Tongue (tissue), 2 donors: ENCODE results near the gene WWC1. TPM values are rescaled to one million over a fixed set of nuclear protein-coding genes. Genes with fewer than 3 reads are reported as not detected.
"Not testable (repeated sequence)": the region's sequence is repeated elsewhere in the genome, so short reads cannot be mapped to it uniquely, and the experiment has no call there.

Experiments
- DNase-seq: peaks from one replicate; pipeline ENCODE4 v3.0.0-alpha.2; 2015
- total RNA-seq: library from RNA; depleted of rRNA; stranded (reverse); fragments of >200 nt; gene quantifications from one replicate; pipeline ENCODE4 v1.2.3, GENCODE V29; 2014

WWC1 gene
- total RNA-seq, 1 donor from 2014 or later: 15.5 TPM

DNA sequence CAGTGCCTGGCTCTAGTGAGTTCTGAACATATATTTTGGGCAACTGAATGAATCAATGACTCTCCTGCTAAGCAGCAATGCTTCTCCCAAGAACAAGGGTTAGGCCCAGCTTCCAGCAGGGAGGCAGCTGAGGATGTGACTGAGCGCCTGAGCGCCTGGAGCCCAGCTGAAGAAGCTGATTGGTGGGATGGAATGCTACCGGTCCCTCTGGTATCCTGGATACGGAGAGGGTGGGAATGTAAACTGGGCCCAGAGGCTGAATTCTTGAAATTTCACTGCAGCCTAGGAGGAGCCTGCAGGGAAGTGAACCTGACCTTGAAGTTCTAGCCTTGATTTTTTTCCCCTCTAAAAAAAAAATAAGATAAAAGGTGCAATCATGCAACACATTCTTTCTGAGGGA, 43.2 kb downstream of the WWC1 start:
- peak; percentile 50 for DNase-seq

DNA sequence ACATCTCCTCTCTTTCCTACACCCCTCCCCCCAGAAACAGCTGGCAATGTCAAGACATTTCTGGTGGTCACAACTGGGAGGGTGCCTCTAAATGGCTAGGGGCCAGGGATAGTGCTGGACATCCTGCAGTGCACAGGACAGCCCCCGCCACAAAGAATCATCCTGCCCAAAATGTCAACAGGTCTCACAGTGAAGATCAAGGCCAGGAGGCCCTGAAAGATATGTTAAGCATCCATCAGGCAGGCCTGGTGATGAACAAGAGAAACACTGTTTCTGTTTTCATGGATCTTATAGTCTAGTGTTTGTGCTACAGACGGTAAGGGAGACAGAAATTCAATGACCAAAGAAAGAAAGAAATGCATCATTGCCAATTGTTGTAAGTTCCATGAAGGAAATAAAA, 45.9 kb downstream of the WWC1 start:
- no peak for DNase-seq

DNA sequence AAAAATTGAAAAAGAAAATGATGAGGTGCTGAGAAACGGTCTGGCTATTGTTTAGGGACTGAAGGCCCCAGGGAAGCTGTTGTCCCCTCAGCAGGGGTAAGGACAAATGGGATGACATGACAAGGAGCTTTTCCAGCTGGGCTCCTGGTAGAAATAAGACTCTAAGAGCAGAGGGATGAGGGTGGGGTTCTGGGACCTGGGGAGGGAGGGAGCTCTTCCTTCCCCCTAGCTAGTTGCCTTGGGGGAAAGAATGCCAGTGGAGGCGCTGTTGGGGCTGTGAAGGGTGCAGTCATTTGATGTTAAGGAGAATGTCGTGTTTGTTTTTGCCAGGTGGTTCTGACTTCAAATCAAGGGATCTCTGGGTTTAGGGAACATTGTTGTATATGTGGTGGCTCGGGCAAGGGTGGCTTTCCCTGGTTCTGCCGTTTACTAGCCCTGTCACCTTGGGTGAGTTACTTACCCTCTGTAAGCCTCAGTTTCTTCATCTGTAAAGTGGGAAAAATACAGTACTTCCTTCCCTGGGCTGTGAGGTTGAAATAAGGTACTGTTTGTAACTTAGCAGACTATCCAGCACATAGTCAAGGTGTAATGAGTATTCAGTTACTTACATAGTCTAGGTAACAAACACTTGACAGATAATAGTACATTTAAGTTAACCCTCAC, 47.8 kb downstream of the WWC1 start:
- no peak for DNase-seq

- DNase-seq: not testable (repeated sequence)
Observed at GRCh38 chr5:168339772-168340140, 48.3 kb downstream of the WWC1 start.

DNA sequence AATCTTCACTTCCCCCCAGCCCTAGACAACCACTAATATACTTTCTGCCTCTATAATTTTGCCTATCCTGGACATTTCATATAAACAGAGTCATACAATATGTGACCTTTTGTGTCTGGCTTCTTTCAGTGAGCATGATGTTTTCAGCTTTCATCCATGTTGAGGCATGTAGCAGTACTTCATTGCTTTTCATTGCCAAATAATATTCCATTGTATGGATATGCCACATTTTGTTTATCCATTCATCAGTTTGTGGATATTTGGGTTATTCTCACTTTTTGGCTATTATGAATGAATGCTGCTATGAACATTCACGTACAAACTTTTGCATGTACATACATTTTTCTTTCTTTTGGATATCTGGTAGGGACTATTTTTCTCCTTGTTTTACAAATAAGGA, 49.0 kb downstream of the WWC1 start:
- no peak for DNase-seq

DNA sequence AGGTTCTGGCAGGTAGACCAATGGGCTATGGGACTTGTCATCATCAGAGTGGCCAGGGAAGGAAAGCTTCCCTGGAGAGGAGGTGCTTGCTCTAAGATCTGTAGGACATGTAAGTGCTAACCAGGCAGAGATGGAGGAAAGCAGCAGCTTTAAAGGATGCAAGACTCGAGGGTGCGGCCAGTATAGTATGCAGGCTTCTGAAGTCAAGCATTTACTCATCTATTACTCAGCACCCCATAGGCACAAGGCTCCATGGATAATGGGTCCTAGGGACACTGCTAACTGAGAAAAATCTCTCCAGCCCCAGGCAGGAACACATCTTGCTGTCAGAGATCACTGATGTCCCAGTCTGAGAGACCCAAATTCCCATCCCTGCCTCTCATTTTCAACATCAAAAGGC, 49.7 kb downstream of the WWC1 start:
- DNase-seq: no peak

DNA sequence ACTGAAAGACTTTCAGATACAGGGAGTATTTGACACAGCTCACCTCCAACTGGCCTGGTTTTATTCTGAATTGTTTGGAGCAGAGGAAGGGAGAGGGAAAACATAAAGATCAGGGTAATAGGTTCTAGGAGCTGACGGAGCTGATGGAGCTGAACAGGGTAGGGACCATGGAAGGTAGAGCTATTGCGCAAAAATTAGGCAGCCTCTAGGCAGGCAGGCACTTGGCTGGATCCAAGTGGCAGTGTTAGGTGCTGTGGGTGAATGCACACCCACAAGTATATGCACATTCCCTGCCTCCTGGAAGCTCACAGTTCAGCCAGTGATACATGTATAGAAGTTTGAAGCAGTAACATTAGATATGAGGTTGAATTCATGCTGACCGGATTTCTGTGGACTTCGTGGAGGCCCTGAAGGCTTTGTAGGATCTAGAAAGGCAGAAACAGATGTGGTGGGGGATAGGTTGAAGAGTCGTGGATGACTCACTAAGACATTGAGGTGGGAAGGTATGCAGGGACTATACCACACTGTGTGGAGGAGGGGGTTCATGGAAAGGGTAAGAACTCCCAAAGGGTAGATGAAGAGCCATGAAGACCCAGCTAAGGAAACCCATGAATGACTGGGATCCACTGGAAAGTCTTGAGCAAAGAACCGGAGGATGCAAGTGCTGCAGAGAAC, 50.8 kb downstream of the WWC1 start:
- no peak for DNase-seq

DNA sequence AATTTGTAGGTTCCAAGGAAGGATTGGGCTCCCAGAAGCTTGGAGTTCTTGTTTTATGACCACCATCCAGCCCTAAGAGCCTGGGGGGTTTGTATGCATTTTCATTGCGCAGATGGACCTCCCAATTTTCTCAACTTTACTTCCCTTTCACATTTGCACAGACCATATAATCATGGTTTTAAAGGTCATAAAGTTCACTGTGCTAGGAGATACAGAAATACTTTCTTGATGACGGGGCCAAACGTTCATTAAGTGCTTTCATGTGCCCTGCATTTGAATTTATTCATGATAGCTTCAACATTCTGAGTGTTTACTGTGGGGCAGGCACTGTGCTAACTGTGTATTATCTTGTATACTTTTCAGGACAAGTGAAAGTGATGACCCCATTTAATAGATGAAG, 51.5 kb downstream of the WWC1 start:
- no peak for DNase-seq

- DNase-seq: peak; percentile 32
Observed at GRCh38 chr5:168346417-168346816, 55.0 kb downstream of the WWC1 start.

- no peak for DNase-seq
Observed at GRCh38 chr5:168347368-168348083, 56.1 kb downstream of the WWC1 start.

GRCh38 chr5:168348084-168348414, 56.6 kb downstream of the WWC1 start:
- no peak for DNase-seq

DNA sequence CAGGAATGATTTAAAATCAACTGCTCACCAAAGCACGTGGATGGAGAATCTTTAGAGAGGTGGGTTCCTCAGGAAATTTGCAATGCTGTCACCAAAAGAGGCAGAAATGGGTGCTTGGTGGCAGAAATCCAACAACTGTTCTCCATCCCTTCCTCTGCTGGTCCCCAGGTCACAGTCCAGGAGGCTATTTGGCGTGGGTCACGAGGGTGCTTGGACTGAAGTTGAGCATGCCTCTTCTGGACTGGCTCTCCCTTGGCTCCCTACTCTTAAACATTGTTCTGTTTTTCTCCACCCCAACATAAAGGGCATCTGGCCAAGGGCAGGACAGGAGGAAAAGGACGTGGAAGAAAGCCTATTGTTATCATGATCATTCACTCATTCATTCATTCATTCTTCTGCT, 58.9 kb downstream of the WWC1 start:
- DNase-seq: no peak

DNA sequence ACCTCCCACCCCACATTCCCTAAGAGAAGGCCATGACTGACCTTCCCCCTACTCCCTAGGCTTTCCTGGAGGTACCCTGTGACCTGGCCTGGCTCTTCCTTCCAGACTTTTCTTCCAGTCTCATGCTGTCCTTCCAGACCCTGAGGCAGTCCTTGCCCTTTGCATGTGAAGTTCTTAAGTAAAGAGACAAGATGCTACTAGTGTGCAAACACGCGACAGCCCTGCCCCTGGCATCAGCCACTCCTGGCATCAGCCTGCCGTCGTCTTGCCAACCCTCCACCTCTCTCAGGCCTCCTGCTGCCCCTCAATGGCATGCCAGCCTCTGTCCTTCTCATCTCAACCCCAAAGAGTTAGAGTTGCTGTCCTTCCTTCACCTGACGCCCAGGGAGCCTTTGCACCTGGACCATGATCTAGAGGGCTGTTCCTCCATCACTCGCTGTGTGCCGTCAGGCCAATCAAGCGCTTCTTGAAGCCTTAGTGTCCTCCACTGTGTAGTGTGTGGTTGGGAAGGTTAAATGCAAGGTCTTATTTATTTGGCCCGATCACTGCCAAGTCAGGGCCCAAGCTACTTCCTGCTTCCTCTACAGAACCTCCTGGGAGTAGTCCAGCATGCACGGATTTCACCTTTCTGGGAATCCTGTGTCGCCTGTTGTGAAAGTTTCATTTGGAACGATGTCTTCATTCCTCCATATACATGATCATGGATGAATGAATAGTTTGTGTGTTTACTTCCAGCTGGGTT, 61.9 kb downstream of the WWC1 start:
- no peak for DNase-seq

- DNase-seq: no peak
Observed at GRCh38 chr5:168354397-168354796, 63.0 kb downstream of the WWC1 start.

- no peak for DNase-seq
Observed at GRCh38 chr5:168356171-168356570, 64.7 kb downstream of the WWC1 start.

DNA sequence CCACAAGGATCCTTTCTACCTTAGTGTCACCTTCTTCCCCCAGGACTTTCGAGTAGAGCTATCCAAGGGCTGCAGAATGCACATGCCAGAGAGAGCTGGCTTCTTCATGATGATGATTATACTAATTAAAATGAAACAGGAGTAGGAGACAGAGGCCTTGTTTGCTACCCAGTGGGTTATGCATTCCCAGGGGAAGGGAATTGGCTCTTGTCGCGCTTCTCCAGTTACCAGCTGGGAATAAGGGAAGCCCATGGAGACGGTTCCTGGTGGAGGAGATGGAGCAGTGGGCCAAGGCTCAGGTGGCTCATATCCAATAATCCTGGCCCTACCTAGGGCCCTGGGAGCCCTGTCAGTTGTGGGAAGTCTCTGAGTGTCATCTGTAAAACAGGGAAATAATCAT, 65.1 kb downstream of the WWC1 start:
- DNase-seq: no peak

DNA sequence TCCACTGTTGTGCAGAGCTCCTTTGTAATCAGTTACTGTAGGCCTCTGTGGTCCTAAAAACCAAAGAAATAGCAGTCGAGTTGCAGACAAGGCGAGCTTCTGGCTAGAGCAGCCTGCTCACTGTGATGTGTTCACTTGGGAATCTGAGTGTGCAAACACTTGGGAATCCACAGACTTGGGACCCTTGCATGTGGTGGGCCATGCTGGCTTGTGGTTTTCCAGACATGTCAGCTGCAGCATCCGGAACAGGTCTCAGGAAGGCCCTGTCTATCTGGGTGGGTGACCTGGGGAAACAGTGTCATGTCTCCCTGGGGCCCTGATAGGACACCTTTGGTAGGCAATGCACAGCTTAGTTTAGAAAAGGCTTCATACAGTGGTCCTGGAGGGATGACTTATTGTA, 66.4 kb downstream of the WWC1 start:
- DNase-seq: no peak

- DNase-seq: no peak
Observed at GRCh38 chr5:168359820-168360460, 68.5 kb downstream of the WWC1 start.

DNA sequence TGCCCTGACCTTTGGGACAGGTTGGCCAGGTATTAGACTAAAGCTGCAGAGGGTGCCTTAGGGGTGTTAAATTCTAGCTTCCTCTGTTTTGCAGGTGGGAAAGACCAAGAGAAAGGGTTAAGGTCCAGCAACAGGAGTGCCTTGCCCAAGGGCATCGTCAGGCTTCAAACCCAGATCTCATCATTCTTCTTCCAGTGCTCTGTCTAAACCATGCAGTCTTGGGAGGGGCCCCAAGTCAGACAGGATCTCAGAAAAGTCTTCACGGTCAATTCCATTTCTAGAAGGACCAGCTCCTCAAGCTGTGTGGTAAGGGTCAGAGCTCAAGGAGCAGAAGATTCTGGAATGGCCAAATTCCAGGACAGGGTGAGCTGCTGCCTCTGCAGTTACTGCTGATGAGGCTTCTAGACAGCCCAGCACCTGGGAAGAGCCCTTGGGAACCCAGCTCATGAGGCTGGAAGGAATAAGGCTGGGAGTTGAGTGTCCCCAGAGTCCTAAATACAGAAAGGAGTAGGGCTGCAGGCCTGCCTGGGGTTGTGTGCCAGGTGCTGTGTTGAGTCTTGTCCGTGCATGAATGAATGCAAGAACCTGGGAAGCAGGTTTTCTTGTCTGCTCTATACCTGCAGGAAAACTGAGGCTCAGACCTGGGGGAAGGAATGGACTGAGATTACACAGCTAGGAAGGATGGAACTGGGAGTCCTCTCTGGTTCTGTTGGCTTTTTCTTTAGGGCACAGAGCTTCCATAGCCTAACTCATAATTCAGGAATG, 69.3 kb downstream of the WWC1 start:
- no peak for DNase-seq

DNA sequence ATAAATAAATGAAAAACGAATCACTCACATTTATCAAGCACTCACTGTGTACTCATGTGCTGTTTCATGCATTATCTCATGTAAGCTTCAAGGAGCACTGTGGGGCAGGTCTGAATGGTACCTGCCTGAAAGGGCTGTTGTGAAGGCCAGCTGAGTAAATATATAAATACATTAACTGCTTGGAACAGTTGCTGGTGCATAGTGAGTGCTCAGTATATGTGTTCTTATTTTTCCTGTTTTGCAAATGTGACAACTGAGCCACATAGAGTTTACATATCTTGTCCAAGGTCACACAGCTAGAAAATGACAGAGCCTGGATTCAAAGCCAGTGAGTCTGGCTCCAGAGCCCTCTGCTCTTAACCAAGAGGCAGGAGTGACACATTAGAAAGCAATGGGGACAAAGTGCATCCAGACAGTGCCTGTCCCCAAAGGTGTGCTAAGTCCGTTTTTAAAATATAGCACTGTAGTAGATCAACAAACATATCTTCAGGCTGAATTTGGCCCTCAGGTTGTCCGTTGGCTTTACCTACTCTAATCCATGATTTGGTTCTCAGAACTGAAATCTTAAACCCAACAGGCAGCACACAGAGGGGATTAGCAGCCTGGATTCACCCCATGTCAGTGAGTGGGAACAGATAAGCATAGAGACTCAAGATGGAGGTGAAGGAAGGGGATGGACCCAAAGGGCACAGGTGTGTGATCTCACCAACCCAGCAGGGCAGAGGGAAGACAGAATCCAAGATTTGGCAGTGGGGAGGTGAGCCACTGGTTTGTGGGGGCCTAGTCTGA, 70.8 kb downstream of the WWC1 start:
- no peak for DNase-seq

- no peak for DNase-seq
Observed at GRCh38 chr5:168364151-168364661, 72.8 kb downstream of the WWC1 start.
